CD4-positive, alpha-beta T cell treated with Interferon alpha-2 for 1 hour (primary cell): ENCODE data around the gene ASB8.

Experiments used
- DNase-seq, 2 donors: peaks; one replicate each; pipeline ENCODE4 v3.0.0-alpha.2; 2020 to 2022

Gene ASB8, protein sequence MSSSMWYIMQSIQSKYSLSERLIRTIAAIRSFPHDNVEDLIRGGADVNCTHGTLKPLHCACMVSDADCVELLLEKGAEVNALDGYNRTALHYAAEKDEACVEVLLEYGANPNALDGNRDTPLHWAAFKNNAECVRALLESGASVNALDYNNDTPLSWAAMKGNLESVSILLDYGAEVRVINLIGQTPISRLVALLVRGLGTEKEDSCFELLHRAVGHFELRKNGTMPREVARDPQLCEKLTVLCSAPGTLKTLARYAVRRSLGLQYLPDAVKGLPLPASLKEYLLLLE

DNA sequence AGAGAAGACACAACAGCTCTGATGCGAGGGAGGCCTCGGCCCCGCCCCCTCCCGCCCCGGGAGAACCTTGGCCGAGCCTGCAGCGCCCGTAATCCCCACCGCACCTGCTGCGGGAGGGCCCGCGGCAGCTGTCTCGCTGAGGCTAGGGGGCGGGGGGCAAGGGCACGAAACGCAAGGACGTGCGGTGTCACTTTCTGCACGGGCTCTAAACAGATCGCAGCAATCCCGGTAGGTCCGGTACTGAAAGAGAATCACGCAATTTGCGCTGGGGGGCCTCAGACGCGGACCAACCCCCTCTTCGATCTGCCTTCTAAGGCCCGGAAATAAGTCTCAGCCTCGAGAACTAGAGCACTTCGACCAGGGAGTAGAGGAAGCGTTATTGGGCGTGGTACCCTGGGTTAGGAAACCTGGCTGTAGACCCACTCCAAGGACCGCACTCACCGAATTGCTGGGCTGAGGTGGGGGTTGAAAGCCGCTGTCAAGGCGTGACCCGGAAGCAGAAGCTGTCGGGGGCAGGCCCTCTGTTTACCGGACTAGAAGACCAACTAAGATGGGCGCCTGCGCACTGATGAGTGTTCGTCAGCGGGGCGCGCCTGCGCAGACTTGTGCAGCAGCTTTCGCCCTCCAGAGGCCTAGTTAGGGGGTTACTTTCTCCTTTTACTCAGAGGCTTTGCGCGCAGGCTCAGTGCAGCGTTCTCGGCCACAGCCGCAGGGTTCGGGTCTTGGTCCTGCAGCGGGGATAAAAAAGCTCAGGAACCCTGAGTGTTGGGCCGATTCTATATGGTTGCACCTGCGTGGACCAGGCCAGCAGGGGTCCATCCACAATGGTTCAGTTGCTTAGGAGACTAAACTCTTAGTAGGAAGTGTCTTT is at the start of gene ASB8:
Gene ASB8, minus strand, starts transcription at position 498 of the 871 bp plus-strand sequence. CDS start 4,019 bp downstream, outside the sequence.
- DNase-seq: peak; percentile 99

DNA sequence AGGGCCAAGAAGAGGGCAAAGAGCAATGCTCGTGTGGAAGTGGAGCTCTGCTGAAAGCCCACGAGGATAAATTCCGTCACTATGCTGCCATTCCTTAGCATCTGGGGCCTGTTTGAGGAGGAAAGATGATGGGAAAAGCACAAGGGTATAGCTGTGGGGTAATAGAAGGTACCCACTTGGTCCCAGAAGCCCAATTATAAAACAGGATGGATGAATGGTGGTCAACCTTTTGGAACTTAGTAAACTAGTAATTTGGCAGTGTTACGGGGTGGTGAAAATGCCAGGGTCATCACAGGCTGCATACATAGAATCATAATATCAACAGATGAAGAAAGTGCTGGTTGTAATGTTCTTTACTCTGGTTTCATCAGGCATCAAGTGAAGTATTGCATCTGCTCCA is 45.9 kb upstream of the ASB8 start, which contains the start of gene OR10AD1:
Gene OR10AD1, minus strand, starts transcription at position 101 of the 400 bp plus-strand sequence. Its CDS starts 0 bp downstream, at position 101.
- DNase-seq: no peak

DNA sequence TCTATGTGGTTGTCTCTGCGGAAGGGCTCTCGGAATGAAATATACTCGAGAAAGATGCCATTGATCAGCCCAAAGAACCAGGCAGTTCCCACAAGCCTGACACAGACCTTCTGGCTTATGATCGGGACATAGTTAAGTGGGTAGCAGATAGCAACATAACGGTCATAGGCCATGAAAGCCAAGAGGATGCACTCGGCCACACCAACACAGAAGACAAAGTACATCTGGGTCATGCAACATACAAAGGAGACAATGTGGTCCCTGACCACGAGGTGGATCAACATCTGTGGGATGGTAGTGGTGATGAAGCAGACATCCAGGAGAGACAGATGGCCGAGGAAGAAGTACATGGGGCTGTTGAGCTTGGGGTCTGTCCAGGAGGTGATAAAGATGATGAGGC is 45.5 kb upstream of the ASB8 start:
- DNase-seq: no peak

DNA sequence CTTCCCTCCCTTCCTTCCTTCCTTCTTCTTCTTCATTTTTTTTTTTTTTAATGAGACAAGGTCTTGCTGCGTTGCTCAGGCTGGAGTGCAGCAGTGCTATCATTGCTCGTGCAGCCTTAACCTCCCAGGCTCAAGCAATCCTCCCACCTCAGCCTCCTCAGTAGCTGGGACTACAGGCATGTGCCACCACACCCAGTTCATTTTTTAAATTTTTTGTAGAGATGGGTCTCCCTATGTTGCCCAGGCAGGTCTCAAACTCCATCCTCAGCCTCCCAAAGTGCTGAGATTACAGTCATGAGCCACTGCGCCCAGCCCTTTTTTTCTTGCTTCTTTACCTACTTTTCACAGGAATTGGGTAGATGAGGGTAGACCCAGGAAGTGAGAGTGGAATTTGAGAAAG is 44.2 kb upstream of the ASB8 start:
- no peak for DNase-seq

DNA sequence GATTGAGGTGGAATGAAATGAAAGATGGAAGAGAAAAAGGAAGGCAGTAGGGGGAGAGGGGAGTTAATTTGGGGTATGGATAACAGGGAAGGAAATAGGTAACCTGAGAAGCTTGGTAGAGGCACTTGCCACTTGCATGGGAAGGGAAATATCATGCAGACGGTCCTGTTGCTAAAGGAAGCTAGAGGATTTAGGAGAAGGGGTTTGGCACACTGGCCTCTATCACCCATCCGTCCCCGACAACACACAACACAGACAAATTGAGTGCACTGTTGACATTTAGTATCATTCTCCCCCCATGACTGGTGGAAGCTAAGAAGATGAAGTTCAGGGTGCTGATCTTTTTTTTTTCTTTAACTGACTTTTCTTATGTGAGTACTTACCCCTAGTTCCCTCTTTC is 43.8 kb upstream of the ASB8 start:
- no peak for DNase-seq

DNA sequence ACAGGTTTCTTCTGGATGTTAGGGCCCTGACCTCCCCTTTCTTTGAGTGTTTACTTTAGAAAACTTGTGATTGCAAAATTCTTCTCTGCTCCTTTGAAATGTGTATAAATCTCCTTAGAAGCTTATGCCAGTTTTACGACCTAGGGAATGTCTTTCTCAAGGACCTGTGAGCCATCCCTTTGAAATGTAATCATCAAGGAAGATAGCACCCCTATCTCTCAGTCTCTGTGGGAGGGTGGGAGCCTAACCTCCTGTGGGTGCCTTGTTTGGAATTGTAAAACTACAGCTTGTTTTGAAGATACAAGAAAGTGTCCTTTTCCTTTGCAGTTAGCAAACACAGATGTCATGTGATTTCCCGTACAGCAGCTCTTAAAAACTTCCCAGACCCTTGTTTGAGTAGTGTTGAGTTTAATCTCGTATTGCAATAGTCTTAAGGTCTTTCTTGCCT is 42.5 kb upstream of the ASB8 start:
- peak; percentile 61 to 79 for DNase-seq

DNA sequence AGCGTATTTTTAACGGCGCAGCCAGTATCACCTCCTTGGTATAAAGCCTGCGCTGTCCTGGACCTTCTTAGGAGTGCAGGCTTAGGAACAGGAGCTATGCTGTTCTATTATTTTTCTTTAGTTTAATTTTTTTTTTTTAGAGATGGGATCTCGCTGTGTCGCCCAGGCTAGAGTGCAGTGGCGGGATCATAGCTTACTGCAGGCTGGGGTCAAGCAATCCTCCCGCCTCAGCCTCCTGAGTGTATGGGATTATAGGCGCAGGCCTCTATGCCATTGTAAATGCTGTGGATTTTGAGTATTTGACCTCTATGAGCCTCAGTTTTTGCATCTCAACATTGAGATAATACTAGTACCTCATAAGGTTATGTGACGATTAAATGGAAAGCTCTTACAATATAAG is 41.7 kb upstream of the ASB8 start:
- DNase-seq: peak in 1 of 2 donors; percentile 21

DNA sequence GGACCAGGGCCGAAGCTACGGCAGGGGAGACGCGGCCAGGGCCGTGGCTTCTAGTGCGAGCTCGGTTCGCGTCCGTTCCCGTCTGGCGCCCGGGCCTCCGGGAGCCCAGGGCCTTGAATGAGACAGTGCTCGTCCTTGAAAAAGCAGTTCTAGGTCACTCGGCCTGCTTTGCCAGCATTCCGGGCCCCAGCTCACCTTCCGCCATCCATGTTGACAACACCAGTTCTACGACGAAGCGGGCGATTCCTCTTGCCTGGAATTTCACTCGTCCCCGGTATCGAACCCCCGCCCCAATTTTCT is 41.3 kb upstream of the ASB8 start:
- no peak for DNase-seq

DNA sequence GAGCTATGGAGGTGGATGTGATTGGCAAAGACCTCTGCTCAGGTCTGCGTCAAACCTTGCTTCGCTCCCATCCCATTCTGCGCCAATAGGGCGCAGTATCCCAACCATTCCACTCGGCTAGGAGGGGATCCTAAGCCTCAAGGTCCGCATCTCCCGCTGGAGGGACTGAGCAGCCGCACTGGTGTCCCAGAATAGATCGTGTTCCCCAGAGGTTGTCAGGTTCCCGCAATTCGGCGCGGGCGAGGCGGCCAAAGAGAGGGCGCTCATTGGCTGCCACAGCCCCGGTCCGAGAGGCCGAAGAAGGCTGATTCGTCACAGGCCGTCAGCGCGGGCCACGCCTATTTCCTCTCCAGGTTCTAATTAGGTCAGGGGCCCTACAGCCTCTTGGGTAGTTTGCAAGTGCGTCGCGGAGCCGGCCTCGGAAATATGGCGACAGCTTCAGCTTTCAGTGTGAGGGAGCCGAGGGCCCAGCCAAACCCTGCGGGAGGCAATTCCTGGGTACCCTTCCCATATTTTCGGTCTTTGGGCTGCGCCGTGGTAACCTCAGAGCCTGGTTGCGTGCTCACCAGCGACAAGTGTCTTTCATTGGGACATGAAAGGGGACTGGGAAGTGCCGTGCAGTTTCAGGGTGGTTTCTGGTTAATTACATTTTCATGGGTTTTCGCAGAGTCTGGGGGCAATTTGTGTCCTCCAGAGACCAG is 40.8 kb upstream of the ASB8 start:
- peak; percentile 95 for DNase-seq

DNA sequence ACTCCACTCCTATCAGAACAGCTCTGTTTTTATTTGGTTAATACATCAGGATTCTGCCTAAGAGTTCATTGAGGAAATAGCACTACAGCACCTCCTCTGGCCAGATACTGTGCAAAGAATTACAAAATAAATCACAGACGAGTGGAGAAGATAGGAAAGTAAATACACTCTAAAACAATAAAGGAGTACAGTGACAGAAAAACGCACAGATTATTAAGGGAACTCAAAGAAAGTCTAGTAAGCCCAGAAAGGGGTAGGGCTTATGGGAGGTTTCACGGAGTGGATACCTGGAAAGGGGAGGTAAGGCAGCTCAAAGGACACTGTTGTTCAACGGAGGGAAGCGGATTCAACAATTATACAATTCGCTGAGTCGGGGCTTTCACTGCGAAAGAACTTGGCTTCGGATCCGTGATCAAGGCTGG is 40.2 kb upstream of the ASB8 start:
- DNase-seq: peak in 1 of 2 donors; percentile 60

DNA sequence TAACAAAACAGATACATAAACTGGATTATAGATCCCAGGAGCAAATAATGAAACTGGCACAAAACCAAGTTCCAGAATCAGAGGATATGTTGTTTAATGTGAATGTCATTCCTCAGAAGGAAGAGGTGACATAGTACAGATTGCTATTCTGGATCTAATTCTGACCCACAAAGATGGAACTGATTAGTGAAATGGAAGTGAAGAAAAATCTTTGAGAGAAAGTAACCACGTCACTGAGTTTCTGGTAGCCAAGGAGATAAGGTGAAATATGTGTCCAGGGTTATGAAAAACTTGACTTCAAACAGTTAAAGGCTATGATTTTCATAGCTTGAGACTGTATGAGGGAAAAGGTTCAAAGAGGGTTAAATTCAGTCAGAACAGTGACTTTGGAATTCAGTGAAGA is 37.5 kb upstream of the ASB8 start:
- DNase-seq: no peak

DNA sequence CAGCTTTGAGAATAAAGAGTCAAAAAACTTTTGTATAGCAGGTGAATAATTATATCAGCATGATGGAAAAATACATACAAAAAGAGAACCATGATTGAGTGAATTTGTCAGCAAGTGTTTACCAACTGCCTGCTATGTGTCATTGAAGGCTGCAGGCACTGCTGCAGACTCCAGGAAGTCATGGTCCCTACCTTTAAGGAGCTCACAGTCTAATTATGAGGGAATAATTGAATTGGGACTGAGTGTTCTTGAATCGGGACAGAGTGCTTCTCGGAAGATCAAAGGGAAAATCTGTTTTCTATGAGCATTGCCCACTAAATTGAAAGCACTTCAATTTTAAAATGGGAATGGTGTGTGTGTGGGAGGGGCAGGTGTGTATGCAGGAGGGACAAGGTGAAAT is 36.3 kb upstream of the ASB8 start:
- DNase-seq: no peak

DNA sequence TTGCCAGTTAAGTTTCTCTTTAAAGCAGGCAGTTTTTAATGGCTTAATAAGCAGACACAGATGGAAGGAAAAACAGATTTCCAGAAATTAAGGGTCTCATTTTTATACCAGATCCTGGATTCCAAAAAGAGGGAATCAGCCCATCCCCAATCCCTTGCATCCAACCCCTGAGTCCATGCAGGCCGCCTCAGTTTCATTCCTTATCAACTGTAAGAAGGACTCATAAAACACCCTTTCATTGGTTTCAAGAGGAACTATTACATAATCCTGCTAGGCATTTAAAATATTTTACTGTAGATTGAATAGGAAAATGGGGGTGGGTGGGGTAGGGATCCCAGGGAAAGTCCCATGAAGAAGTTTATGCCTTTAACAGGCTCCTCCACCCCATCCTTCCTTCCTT is 35.5 kb upstream of the ASB8 start:
- DNase-seq: no peak

DNA sequence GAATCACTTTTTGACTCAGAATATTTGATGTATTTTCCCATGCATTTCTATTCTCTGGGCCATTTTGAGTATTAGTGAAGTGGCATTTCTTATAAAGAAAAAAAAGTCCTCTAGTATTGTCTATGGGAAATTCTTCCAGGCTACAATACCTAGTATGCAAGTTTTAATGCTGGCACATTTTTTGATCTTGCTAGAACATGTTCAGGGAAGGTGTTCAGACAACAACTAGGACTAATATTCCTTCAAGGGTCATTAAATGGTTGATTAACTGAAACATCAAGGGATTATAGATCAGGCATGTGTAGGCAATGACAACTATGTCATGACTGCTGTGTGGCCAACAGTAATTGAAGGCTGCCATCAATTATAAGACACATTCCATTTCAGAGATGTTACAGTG is 33.8 kb upstream of the ASB8 start:
- DNase-seq: no peak

DNA sequence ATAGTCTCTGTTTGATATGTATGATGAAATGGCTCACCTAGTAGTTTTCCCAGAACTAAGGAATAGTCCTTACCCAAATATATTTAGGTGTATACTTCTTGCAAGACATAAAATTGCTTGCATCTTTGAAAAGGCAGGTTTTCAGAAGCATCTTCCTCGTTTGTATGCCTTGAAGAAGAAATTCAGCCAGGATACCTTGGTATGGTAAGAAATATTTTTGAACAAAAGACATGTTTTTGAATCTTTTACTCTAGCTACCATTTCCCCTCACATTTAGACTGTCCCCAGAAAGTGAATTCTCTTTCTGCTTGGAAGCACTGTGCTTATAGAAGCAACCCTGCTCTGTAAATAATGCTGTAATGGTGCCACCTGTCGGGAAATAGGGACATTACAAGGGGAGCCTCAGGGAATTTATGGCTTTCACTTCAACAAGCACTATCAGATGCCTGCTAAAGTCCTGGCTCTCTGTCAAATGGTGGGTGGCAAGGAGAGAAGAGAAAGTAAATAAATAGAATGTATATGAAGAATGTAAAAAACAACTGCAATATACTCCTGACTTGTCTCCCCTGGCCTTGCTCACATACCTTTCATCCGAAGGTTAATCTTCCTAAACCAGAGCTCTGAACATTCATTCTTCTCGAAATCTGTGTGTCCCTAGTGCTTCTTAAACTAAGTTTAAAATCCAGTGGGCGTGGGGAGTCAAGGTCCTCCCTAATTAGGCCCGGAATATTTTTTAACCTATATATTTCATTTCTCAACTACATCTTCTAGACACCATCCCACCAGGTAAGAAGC is 32.2 kb upstream of the ASB8 start:
- DNase-seq: peak; percentile 71 to 81

DNA sequence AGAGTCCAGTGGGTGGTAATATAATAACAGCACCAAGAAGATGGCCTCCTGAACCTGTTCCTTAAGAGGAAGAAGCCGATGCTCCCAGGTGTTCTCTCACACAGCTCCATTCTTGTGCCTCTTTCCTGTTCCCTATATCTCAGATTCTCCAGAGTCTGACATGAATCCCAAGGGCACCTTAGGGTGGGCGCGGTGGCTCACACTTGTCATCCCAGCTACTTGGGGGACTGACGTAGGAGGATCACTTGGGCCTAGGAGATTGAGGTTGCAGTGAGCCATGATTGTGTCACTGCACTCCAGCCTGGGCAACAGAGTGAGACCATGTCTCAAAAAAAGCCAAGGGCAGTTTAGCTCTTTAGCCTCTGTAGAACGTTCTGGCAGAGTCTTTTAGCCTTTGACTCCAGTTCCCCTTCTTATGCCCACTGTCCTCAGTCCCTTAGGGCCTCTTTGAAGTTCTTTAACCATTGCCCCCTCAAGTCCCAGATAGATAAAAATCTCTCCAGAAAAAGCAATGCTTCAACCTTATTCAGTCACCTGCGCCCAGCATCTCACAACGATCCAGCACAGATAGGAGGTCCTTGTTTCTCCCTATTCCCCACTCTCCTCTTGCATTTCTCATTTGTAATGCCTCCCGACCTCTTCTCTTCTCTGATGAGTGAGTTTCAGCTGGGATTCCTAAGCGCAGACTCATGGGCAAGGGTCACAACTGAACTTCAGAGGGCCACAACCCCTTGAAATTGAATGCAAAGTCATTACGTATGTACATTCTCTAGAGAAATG is 30.8 kb upstream of the ASB8 start:
- no peak for DNase-seq

DNA sequence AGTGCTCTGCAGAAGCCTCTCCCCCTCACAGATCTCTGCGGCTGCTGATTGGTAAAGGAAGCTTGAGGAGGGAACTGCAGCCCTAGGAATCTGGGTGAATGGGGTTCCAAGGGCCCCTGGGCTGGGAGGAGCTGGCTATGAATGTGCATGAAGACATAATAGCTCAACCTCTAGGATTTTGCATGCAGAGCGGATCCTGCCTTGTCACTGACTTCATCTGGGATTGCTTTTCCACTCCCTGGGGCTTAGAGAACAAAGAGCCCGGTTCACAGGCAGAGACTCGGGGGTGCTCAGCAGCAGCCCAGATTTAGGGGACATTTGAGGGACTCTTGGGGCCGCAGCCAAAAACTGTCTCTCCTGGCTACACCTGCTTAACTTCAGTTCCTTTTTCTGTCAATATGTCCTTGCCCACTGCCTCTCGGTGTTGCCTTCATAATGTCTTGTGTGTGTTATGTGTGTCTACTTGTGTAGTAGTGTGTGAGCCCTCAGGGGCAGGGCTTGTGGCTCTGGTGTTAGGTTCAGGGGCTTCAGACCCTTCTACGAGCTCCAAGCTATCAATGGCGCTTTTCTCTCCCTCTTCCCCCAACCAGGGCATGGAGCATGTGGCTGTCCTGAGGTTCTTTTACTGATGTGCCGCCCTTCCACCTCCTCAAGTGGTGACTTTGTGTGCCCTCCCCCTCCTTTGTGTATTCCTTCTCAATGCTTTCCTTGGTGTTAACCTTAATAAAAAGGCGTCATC is 28.0 kb upstream of the ASB8 start:
- no peak for DNase-seq

DNA sequence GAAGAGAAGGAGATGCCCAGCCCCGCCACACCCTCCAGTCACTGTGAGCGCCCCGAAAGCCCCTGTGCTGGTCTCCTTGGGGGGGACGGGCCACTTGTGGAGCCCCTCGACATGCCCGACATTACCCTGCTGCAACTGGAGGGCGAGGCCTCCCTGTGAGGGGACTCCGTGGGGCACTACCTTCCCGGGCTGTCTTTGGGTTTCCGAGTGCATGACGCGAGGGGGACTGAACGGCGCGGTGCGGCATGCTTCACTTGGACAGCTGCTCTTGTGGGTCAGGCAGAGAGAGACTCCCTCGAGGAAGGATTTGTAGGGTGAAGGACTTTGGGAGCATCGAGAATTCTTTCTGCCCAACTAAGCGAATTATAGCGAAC is 27.2 kb upstream of the ASB8 start:
- no peak for DNase-seq

DNA sequence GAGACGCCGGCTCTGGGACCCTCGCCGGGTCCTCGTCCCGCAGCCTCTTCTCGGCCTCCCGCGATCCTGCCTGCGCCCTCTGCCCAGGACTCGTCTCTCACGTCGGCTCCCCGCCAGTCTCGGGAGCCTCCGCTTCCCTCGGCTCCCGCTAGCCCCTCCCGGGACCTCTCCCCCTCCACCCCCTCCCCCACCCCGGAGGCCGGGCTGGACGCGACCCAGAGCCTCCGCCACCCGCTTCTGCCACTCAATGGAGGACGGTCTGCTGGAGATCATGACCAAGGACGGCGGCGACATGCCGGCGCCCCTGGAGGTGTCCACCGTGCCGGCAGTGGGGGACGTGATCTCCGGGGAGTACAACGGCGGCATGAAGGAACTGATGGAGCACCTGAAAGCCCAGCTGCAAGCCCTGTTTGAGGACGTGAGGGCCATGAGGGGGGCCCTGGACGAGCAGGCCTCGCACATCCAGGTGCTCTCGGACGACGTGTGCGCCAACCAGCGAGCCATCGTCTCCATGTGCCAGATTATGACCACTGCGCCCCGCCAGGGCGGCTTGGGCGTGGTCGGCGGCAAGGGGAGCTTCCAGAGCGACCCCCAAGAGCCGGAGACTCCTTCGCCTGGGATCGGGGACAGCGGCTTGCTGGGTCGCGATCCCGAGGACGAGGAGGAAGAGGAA is 26.7 kb upstream of the ASB8 start:
- peak in 1 of 2 donors; percentile 37 for DNase-seq

DNA sequence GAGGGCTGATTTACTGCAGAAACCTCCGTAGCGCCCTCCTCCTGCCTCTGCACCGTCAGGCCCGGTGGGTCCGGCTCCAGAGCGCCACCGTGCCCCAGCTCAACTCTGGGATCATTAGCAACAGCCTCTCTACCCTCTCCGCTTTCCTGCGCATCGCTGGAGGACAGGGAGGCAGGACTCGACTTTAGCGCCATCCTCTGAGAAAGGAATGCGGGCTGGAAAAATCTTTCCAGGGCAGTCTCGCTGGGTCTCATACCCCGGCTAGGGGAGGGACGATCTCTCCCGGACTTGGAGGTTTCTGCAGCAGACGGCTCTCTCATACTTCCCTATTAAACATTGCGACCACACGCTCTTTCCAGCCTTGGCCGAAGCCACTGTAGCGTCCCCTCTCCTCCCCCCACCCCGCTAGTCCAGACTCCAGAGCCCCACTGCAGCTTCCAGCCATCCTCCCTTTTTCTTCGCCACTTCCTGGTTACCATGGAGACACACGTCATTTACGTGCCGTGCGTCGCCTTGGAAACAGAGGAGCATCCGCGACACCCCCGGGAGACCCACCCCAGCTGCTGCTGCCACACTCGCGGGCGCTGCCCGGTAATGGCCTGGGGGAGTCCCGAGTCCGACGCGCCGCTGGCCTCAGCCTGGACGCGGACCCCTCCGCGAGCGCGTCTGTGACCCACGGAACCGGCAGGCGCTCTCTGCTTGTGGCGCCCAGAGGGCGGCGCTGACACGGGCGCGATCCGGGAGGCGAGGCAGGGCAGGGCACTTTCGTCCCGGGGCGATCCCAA is 26.0 kb upstream of the ASB8 start, which contains the start of gene CCDC184:
Gene CCDC184, plus strand, starts transcription at position 554 of the 785 bp plus-strand sequence. CDS start 479 bp downstream, outside the sequence.
- DNase-seq: peak; percentile 80 to 88
